K562 (cell line): ENCODE results near the gene RFX7. TPM values are rescaled to one million over a fixed set of nuclear protein-coding genes. Genes with fewer than 3 reads are reported as not detected.

Source experiments
- BCOR ChIP-seq: fragments of 450-650 bp; IDR thresholded peaks from 2 replicates; pipeline ENCODE4 v1.6.1; 2016
- BRF1 ChIP-seq: IDR thresholded peaks from 3 replicates; pipeline ENCODE4 v1.6.1; 2011; ENCODE audit warnings: borderline replicate concordance, mild to moderate bottlenecking; ENCODE audit not compliant: insufficient read length; ENCODE audit errors: extremely low read depth
- CEBPG ChIP-seq, 3 experiments: fragments of 200-800 bp in 1 of 3; sonication (Bioruptor generic) in 1 of 3; sonication (generic) in 1 of 3; formaldehyde crosslinking in 1 of 3; IDR thresholded peaks in 2 of 3; conservative IDR thresholded peaks in 1 of 3; 2 replicates each; pipeline versions ENCODE4 v1.6.1 to v1.8.0; 2016 to 2022; ENCODE audit warnings: missing compliant biosample characterization in 2 of 3, missing genetic modification characterization in 2 of 3, mild to moderate bottlenecking in 1 of 3, missing genetic modification reagents in 1 of 3
- DPF2 ChIP-seq: fragments of 450-650 bp; IDR thresholded peaks from 2 replicates; pipeline ENCODE4 v1.6.1; 2016
- FOXK1 ChIP-seq: sonication (generic); formaldehyde crosslinking; IDR thresholded peaks from 2 replicates; pipeline ENCODE4 v1.8.0; 2022; ENCODE audit warnings: missing genetic modification reagents, mild to moderate bottlenecking, borderline replicate concordance
- HDAC6 ChIP-seq: IDR thresholded peaks from 2 replicates; pipeline ENCODE4 v1.6.1; 2012; ENCODE audit warnings: low read depth, mild to moderate bottlenecking, control low read depth, inconsistent platforms, low read length, moderate library complexity
- HSF4 ChIP-seq: fragments of 250-450 bp; sonication (Bioruptor Pico); IDR thresholded peaks from 2 replicates; pipeline ENCODE4 v2.1.2; 2022; ENCODE audit warnings: mild to moderate bottlenecking, moderate library complexity, borderline replicate concordance
- MECOM ChIP-seq: fragments of 250-450 bp; sonication (Bioruptor Pico); IDR thresholded peaks from 2 replicates; pipeline ENCODE4 v1.8.0; 2022; ENCODE audit warnings: inconsistent platforms
- MED1 ChIP-seq: sonication (generic); formaldehyde crosslinking; IDR thresholded peaks from 2 replicates; pipeline ENCODE4 v1.8.1; 2023; ENCODE audit warnings: missing genetic modification reagents, borderline replicate concordance
- NCOA2 ChIP-seq, 2 experiments: fragments of 450-650 bp; IDR thresholded peaks; 2 replicates each; pipeline ENCODE4 v1.6.1; 2018; ENCODE audit warnings: mild to moderate bottlenecking in 2 of 2, moderate library complexity in 1 of 2; ENCODE audit not compliant: partially characterized antibody in 2 of 2
- NR2C1 ChIP-seq, 2 experiments: fragments of 450-650 bp; IDR thresholded peaks; 2 replicates each; pipeline ENCODE4 v1.6.1; 2017; ENCODE audit warnings: mild to moderate bottlenecking in 2 of 2, antibody characterized with exemption in 1 of 2, inconsistent platforms in 1 of 2, missing compliant biosample characterization in 1 of 2, missing genetic modification characterization in 1 of 2
- PHF8 ChIP-seq: fragments of 200-600 bp; sonication (generic); IDR thresholded peaks from 2 replicates; pipeline ENCODE4 v1.6.1; 2012; ENCODE audit warnings: mixed run types, mild to moderate bottlenecking, inconsistent platforms, low read length, moderate library complexity, borderline replicate concordance
- POLR3A ChIP-seq: IDR thresholded peaks from 2 replicates; pipeline ENCODE4 v1.6.1; 2011; ENCODE audit warnings: borderline replicate concordance, mild to moderate bottlenecking, moderate library complexity; ENCODE audit not compliant: insufficient read length, insufficient read depth; ENCODE audit errors: extremely low read depth
- SAFB2 ChIP-seq: fragments of 200-400 bp; formaldehyde crosslinking; IDR thresholded peaks from 2 replicates; pipeline ENCODE4 v1.6.1; 2018; ENCODE audit warnings: borderline replicate concordance, low read length, low read depth, moderate library complexity; ENCODE audit not compliant: severe bottlenecking
- SIN3B ChIP-seq: fragments of 450-650 bp; IDR thresholded peaks from 2 replicates; pipeline ENCODE4 v1.6.1; 2017; ENCODE audit warnings: low read depth, mild to moderate bottlenecking, moderate library complexity
- TSC22D4 ChIP-seq: fragments of 450-650 bp; IDR thresholded peaks from 2 replicates; pipeline ENCODE4 v1.6.1; 2016; ENCODE audit warnings: missing genetic modification characterization, missing biosample characterization, control low read depth
- ZNF785 ChIP-seq: fragments of 250-450 bp; sonication (Bioruptor Pico); IDR thresholded peaks from 2 replicates; pipeline ENCODE4 v1.4.0; 2020; ENCODE audit warnings: mild to moderate bottlenecking
- polyA plus RNA-seq, 8 experiments: library from polyadenylated mRNA; depleted of rRNA in 4 of 8; stranded (reverse) in 5 of 8; unstranded in 3 of 8; fragments of >200 nt; fragmentation: Nextera tagmentation in 2 of 8; fragmentation: Illumina TruSeq in 1 of 8; extraction: Ambion mirVana in 2 of 8; extraction: Trizol in 1 of 8; gene quantifications; 2 replicates each; pipeline versions ENCODE4 v1.2.1 to v1.2.3, GENCODE V29; 2011 to 2014; ENCODE audit warnings: inconsistent platforms in 1 of 8, missing spikeins in 1 of 8
- total RNA-seq, 7 experiments: library from RNA; depleted of rRNA in 6 of 7; stranded (reverse); fragments of >200 nt in 6 of 7; fragmentation: Illumina TruSeq in 2 of 7; extraction: Trizol in 2 of 7; gene quantifications; 2 replicates each; pipeline versions ENCODE4 v1.2.1 to v1.2.3, GENCODE V29; 2011 to 2021; ENCODE audit warnings: low replicate concordance in 1 of 7
- TF ChIP-seq, protein P1 (sequence below): fragments of 250-450 bp; sonication (Bioruptor Pico); IDR thresholded peaks from 2 replicates; pipeline ENCODE4 v1.5.0; 2021
- TF ChIP-seq, protein P2 (sequence below): fragments of 250-450 bp; sonication (Bioruptor Pico); IDR thresholded peaks from 2 replicates; pipeline ENCODE4 v1.8.0; 2021; ENCODE audit warnings: borderline replicate concordance, mild to moderate bottlenecking, moderate library complexity; ENCODE audit not compliant: poor library complexity, severe bottlenecking
- TF ChIP-seq, protein P3 (sequence below): fragments of 450-650 bp; formaldehyde crosslinking; IDR thresholded peaks from 2 replicates; pipeline ENCODE4 v1.4.0; 2020; ENCODE audit warnings: mild to moderate bottlenecking
- TF ChIP-seq, protein P4 (sequence below): fragments of 450-650 bp; IDR thresholded peaks from 2 replicates; pipeline ENCODE4 v1.6.1; 2016
- TF ChIP-seq, protein P5 (sequence below): sonication (generic); formaldehyde crosslinking; IDR thresholded peaks from 2 replicates; pipeline ENCODE4 v1.8.0; 2022; ENCODE audit warnings: mild to moderate bottlenecking, low read depth, missing genetic modification reagents

Gene RFX7
- total and polyA plus RNA-seq, 9 of the 15 experiments (the other 6 are each of a cell fraction or from before 2014, with no cell fraction given) = 2.4 to 17.9 (median 6.3) TPM

DNA sequence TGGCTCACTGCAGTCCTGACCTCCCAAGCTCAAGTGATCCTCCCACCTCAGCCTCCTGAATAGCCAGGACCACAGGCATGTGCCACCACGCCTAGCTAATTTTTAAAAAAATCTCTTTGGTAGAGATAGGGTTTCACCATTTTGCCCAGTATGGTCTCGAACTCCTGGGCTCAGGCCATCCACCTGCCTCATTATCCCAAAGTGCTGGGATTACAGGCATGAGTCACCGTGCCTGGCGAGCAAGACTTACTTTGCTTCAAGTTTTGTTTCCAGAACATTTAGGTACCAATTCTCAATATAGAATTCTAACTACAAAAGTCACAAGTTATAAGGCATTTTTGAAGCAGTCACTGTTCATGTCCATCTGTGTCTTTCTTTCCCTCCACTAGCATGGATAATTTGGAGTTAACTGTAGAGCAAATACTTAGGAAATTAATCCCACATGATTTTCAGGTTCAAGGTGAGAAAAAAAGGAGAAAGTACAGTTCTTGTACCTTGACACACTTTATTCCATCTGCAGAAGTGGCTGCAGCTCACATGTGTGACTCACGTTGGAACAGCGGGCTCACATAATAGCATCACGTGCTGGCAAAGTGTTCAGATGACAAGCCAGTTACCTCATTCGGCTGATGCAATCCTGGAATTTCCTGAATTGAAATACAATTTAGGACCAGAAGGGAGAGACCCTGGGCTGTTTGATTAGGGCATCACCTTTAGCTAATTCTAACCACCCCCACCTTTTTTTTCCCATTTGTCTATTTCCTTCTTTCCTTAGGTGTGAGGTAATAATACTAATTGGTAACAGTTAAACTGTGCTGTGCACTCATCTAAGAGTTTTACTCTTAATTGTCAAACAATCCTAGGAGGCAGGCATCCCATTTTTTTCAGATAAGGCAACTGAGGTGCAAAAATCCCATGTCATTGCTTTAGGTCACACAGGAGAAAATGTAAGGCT, 203.3 kb downstream of the RFX7 start (continued):
- TF ChIP-seq CEBPG (CRISPR knock-in tag; IDR thresholded peaks at IDR 0.05) (peak; percentile 98), CEBPG (tag; conservative IDR thresholded peaks at IDR 0.05 in 1 of 2, IDR thresholded peaks at IDR 0.05 in 1 of 2) (peak; percentile 96 to 99), MECOM (CRISPR knock-in tag) (peak; percentile 42), SIN3B (no peak), TSC22D4 (tag) (no peak), BCOR (no peak), BRF1 (no peak), NCOA2 (IDR thresholded peaks at IDR 0.05; ENCODE audit: partially characterized antibody in 2 of 2) (no peak), HDAC6 (no peak), SAFB2 (no peak), FOXK1 (CRISPR knock-in tag) (no peak), HSF4 (CRISPR knock-in tag) (no peak), ZNF785 (no peak), MED1 (no peak), DPF2 (0 out of 2 replicates have a peak, but pooled peaks have one; percentile 50), NR2C1 (IDR thresholded peaks at IDR 0.05) (no peak), NR2C1 (tag; IDR thresholded peaks at IDR 0.05) (no peak), PHF8 (no peak), POLR3A (no peak)
- TF ChIP-seq, protein P1, sequence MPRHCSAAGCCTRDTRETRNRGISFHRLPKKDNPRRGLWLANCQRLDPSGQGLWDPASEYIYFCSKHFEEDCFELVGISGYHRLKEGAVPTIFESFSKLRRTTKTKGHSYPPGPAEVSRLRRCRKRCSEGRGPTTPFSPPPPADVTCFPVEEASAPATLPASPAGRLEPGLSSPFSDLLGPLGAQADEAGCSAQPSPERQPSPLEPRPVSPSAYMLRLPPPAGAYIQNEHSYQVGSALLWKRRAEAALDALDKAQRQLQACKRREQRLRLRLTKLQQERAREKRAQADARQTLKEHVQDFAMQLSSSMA (CRISPR knock-in tag) = no peak
- TF ChIP-seq, protein P2, sequence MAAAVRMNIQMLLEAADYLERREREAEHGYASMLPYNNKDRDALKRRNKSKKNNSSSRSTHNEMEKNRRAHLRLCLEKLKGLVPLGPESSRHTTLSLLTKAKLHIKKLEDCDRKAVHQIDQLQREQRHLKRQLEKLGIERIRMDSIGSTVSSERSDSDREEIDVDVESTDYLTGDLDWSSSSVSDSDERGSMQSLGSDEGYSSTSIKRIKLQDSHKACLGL (CRISPR knock-in tag) = no peak
- TF ChIP-seq, protein P3, sequence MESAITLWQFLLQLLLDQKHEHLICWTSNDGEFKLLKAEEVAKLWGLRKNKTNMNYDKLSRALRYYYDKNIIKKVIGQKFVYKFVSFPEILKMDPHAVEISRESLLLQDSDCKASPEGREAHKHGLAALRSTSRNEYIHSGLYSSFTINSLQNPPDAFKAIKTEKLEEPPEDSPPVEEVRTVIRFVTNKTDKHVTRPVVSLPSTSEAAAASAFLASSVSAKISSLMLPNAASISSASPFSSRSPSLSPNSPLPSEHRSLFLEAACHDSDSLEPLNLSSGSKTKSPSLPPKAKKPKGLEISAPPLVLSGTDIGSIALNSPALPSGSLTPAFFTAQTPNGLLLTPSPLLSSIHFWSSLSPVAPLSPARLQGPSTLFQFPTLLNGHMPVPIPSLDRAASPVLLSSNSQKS = no peak
- TF ChIP-seq, protein P4, sequence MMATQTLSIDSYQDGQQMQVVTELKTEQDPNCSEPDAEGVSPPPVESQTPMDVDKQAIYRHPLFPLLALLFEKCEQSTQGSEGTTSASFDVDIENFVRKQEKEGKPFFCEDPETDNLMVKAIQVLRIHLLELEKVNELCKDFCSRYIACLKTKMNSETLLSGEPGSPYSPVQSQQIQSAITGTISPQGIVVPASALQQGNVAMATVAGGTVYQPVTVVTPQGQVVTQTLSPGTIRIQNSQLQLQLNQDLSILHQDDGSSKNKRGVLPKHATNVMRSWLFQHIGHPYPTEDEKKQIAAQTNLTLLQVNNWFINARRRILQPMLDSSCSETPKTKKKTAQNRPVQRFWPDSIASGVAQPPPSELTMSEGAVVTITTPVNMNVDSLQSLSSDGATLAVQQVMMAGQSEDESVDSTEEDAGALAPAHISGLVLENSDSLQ = peak; percentile 17; the same call in 1 of the 2 replicates
- TF ChIP-seq, protein P5, sequence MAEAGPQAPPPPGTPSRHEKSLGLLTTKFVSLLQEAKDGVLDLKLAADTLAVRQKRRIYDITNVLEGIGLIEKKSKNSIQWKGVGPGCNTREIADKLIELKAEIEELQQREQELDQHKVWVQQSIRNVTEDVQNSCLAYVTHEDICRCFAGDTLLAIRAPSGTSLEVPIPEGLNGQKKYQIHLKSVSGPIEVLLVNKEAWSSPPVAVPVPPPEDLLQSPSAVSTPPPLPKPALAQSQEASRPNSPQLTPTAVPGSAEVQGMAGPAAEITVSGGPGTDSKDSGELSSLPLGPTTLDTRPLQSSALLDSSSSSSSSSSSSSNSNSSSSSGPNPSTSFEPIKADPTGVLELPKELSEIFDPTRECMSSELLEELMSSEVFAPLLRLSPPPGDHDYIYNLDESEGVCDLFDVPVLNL = no peak
